A172 (cell line): ENCODE results near the gene TMTC1. TPM values are rescaled to one million over a fixed set of nuclear protein-coding genes. Genes with fewer than 3 reads are reported as not detected.

ENCODE experiments used
- DNase-seq: peaks from one replicate; pipeline ENCODE4 v3.0.0-alpha.2; 2015; ENCODE audit warnings: low spot score
- total RNA-seq: library from RNA; depleted of rRNA; stranded (reverse); fragments of >200 nt; shearing (Covaris generic); gene quantifications from 2 replicates; pipeline ENCODE4 v1.2.3, GENCODE V29; 2014

TMTC1 gene
- total RNA-seq, 1 experiment from 2014 or later: 26.2 TPM

DNA sequence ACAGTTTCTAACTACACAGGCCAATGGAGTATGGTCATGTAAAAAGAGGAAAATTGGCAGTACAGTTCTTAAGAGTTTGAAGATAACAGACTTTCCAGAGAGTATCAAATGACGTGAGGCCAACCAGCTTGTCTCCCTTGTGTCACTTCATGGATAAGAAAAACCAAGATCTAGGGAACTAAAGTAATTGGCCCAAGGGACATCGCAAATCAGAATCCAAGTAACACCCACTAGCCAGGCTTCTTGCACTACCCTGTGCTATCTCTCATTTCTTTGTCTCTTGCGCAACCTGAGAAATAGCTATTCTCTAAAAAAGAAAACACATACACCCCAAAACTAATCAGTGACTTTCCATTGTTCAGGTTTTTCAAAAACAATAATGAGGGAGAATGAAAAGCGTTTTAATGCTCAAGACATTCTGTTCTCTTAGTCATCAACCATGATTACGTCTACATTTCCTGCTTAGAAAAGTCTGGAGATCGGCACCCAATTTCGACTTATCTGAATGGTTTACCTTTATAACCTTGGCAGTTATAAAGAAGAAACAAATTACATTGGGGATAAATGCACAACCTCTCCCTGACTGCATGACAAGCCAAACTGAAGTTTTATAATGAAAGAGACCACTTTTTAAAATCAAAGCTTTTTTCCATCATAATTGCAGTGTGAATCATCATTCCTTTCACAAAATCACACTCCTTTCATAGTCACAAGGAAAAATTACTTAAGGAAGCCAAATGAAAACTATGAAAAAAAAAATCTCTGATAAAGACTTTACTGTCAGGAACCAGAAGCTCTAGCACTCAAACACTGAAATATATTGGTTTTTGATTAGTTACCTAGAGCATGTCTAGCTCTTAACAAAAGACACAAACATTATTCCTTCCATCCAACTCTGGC, 42.1 kb downstream of the TMTC1 start:
- DNase-seq: peak; percentile 76

- no peak for DNase-seq
Measured at GRCh38 chr12:29739279-29739991, 44.3 kb downstream of the TMTC1 start.

DNA sequence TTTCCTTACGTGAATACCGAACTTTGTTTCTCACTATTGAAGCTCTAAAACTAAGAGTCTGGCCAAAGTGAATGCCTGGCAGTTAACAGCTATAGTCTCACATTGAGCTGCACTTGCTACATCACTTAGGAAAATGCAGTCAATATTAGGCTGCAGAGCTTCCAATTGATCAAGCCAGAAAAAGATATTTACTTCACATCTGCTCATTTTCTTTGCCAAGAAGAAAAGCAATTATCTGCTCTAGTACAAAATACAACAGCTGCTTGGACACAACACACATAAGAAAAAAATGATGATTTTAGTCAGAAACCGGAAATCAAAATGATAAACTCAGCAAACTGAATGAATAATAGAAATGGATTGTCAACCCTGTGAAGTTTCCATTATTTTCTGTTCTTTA, 45.4 kb downstream of the TMTC1 start:
- DNase-seq: no peak

- no peak for DNase-seq
Measured at GRCh38 chr12:29737644-29738043, 46.1 kb downstream of the TMTC1 start.

- no peak for DNase-seq
Measured at GRCh38 chr12:29735604-29736003, 48.1 kb downstream of the TMTC1 start.

GRCh38 chr12:29734734-29735133, 49.0 kb downstream of the TMTC1 start:
- DNase-seq: no peak

DNA sequence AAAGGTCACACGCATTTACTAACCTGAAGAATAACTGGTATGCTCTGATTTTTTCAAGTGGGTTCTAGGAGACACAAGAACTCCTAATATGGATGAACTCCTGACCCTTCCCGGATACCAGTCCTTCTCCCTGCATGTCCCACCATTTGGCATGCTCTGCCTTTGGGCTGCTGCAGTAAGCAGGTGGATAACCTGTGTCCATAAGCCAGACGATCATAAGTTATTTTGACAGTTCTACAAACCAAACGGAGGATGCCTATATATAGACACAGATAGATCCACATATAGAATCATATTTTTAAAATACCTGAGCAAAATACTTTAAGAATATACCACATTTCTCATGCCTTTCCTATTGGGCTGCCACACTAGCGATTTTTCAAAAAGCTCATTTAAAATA, 49.4 kb downstream of the TMTC1 start:
- DNase-seq: no peak

GRCh38 chr12:29733501-29733900, 50.2 kb downstream of the TMTC1 start:
- DNase-seq: no peak

DNA sequence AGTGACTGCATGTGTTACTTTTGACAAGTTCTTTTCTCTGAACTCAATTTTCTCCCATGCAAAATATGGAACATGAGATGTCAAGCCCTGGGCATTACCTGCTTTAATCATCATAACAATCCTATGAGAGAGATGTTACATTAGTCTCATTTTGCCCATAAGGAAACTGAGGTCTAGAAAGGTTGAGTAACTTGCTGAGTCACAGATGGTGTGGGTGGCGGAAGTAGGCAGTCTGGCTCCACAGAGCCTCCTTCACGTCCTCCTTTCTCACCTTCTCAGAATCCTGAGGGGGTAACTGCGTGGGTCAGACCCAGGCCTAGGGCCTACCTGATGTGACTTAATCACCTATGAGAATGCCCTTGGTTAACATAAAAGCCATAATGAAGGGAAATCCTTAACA, 50.7 kb downstream of the TMTC1 start:
- no peak for DNase-seq

DNA sequence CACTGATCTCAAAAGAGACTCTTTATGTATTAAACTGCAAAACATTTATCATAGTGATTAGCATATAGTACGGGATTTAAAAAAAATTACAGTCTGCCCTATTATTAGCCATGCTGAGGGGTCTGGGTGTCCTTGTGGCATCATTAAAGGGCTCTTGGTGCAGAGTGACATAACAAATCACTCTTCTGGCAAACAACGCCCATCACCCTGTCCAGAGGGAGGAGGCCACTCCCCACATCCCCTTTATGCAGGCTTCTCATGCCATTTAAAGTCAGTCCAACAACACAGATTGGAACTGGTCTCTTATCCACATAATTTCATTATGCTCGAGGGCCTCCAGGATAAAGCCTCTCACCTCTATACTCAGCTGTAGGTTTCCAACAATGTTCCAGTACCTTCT, 51.1 kb downstream of the TMTC1 start:
- no peak for DNase-seq

- DNase-seq: no peak
Measured at GRCh38 chr12:29732191-29732590, 51.6 kb downstream of the TMTC1 start.

DNA sequence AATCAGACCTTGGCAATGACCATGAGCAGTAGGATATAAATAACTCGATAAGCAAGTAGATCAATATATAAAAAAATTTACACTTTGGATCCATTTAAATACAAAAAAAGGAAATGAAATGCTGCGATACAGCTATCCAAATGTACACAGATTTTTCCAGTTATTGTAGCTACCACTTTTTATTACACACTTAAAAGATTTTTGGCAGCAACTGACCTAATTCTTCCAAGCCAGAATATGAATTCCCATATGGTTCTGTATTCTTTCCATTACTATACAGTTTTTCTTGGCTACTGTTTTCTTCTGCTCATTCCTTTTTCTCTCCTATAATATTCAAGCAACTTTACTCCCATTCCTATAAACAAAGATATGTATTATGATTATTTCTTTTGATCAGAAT, 52.2 kb downstream of the TMTC1 start:
- DNase-seq: no peak

DNA sequence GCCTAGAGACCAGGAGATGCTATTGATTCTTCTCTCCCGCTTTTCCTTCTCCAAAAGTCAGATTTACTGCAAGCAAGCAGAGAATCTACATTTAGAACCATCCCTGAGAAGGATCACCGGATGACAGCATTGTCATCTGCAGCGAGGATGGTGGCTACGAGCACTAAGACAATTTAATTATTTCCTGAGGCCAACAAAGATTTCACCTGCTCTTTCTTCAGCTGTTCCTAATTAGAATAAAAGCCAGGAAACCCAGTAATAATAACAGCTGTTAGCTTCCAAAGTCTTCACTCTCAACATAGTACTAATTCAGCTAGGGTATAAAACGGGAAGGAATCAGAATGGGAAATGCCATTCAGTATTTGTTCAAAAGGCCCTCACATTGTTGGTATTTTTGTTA, 53.3 kb downstream of the TMTC1 start:
- DNase-seq: no peak

- DNase-seq: no peak
Measured at GRCh38 chr12:29728030-29728429, 55.7 kb downstream of the TMTC1 start.

GRCh38 chr12:29726741-29727348, 56.9 kb downstream of the TMTC1 start:
- DNase-seq: no peak

GRCh38 chr12:29726321-29726692, 57.4 kb downstream of the TMTC1 start:
- DNase-seq: no peak

DNA sequence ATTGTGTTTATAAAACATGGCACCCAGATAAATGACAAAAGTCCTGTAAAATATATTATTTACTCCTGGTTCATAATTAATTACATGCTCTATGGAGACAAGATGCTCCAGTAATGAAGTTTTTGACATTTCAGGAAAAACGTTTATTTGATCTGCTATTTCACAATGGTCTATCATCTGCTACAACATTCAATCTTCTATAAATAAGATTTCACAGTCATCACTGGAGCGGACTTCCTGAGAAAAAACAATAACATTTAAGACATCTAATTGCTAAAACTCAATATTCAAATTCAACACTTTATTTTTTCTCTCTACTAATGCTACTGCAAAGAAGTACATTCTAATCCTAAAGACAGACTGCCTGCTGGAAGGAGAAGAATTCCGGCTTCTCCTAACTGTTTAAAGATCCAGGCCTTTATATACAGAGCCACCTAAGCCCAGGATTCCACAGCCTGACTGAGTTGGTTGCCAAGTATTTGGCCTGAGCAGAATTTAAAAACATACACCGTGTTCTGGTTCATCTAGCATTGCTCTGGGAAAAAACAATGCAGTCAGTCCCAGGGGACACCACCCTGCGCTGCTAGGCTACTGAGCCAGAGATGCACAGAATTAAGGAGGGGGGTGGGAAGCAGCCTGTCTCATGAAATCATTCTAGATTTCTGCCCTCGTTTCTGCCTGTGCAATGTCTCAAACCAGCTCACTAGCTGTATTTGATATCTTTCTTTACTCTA, 58.0 kb downstream of the TMTC1 start:
- no peak for DNase-seq

DNA sequence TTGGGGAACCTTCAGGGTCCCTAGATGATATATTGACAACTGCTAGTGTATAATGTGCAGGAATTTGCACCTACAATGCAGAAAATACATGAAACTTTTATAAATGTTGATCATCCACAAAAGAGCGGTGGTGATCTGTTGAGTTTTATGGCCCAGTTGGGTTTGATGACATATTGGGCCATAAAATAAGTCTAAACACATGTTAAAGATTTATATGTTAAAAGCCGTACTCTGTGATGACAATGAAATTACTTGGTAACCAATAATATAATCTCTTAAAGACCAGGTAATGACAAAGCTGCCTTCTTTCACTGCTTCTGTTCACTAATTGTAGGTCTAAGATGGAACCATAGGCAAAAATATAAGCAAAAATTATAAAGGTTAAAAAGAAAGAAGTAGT, 61.6 kb downstream of the TMTC1 start:
- DNase-seq: no peak

DNA sequence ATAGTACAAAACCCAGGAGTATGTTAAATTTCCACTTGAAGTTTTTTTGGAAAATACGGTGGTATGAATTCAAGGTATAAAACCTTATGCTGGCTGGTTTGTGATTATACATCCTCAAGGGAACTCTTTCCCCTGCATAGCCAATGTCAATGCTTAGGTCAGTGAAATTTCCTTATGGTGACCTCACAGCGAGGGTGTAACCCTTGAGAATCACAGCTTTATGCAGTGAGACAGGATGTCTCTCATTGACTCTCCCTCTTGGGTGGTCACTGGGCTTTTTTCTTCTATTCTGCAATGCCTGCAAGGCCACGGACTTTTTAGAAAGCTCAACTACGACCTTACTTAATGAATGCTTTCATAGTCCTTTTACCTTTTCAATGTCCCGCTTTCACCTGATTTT, 64.4 kb downstream of the TMTC1 start:
- DNase-seq: no peak

- no peak for DNase-seq
Measured at GRCh38 chr12:29717540-29718100, 66.1 kb downstream of the TMTC1 start.

DNA sequence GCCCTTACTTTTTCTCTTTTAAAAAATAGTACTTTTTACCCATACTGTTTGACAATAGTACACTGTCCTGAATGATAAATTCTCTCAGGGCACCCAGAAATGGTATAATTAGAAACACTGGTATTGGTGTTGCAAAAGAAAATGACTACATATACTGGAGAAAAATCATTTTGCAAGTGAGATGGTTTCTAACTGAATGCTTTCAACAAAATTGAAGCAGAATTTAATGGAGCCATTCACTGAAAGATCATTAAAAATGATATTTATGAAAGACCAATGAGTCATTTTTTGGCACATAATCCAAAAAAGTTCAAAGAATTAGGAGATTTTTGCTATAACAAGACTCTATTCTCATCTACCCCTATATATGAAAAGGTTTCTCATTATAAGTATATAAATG, 68.8 kb downstream of the TMTC1 start:
- DNase-seq: no peak

DNA sequence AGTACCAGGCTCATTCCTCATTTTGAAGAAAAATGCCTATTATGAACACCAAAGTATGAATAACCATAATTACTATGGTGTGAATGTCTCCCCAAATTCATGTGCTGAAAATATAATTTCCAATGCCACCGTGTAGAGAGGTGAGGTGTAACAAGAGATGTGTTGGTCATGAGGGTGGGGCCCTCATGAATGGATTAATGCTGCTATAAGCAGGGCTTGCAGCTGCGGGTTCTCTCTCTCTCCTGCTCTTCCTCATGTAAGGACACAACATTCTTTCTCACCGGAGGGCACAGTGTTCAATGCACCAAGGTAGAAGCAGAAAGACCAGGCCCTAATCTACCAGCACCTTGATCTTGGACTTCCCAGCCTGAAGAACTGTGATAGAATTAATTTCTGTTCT, 70.0 kb downstream of the TMTC1 start:
- no peak for DNase-seq
